HCT116 (cell line): ENCODE measurements around the gene ANKRD44. TPM values are rescaled to one million over a fixed set of nuclear protein-coding genes. Genes with fewer than 3 reads are reported as not detected.

Experiments
- ATAC-seq: fragments of 200-7000 bp; cut with Tn5 transposase; 2 replicates; pipeline ENCODE4 v1.9.1; 2020; ENCODE audit warnings: mild to moderate bottlenecking, moderate library complexity
- BruUV-seq: library from RNA; stranded (reverse); fragments of 400-500 nt; replicated peaks from 2 replicates; lab custom pipeline; 2021; lab: Mats Ljungman, UMichigan
- CTCF ChIA-PET: fragments of 300-600 bp; sonication (Branson Sonifier 250); formaldehyde crosslinking; loops from one replicate; lab custom pipeline; 2021; ENCODE audit warnings: antibody characterized with exemption; lab: Charles Lee
- POLR2A ChIA-PET: fragments of 300-600, 350-600 bp; sonication (Branson Sonifier 250); formaldehyde crosslinking; loops from one replicate; lab custom pipeline; 2021; ENCODE audit warnings: antibody characterized with exemption; lab: Charles Lee
- RAD21 ChIA-PET, 2 experiments: fragments of 300-600 bp; sonication (Branson Sonifier 250); formaldehyde crosslinking; loops; one replicate each; lab custom pipeline; 2023; ENCODE audit warnings: low total read pairs in 2 of 2; ENCODE audit not compliant: uncharacterized antibody in 2 of 2, unreplicated experiment in 2 of 2, low non-redundant PET in 1 of 2; lab: Charles Lee
- DNase-seq: peaks from one replicate; pipeline ENCODE4 v3.0.0-alpha.2; 2010; ENCODE audit warnings: low read depth, low spot score
- H2AFZ ChIP-seq: fragments of 200-600 bp; shearing (Covaris generic), sonication (generic); 2 replicates; pipeline ENCODE4 v1.6.1; 2017; ENCODE audit warnings: low read depth, mixed run types, mixed read lengths, antibody characterized with exemption, low read length; ENCODE audit not compliant: poor library complexity, severe bottlenecking
- H3K27ac ChIP-seq: 2 replicates; pipeline ENCODE4 v1.5.1; 2012; ENCODE audit warnings: low read depth, low read length
- H3K27me3 ChIP-seq: fragments of 200-600 bp; sonication (generic); 2 replicates; pipeline ENCODE4 v1.6.1; 2016; ENCODE audit warnings: mixed run types, low read length, mixed read lengths; ENCODE audit not compliant: insufficient read depth
- H3K36me3 ChIP-seq, 2 experiments: fragments of 200-500 bp in 1 of 2; fragments of 200-600 bp in 1 of 2; sonication (Bioruptor generic) in 1 of 2; sonication (generic) in 1 of 2; 2 replicates each; pipeline versions ENCODE4 v1.5.1 to v1.6.1; 2014 to 2016; ENCODE audit warnings: low read length in 2 of 2, inconsistent platforms in 1 of 2, mixed read lengths in 1 of 2, mixed run types in 1 of 2; ENCODE audit not compliant: insufficient read depth in 2 of 2, control insufficient read depth in 1 of 2
- H3K4me1 ChIP-seq, 2 experiments: fragments of 200-600 bp in 1 of 2; sonication (generic) in 1 of 2; 2 replicates each; pipeline versions ENCODE4 v1.5.1 to v1.6.1; 2012 to 2017; ENCODE audit warnings: low read length in 2 of 2, inconsistent platforms in 1 of 2, mild to moderate bottlenecking in 1 of 2, mixed read lengths in 1 of 2, mixed run types in 1 of 2, moderate library complexity in 1 of 2; ENCODE audit not compliant: insufficient read depth in 2 of 2, control insufficient read depth in 1 of 2
- H3K4me2 ChIP-seq: fragments of 200-600 bp; sonication (generic); 2 replicates; pipeline ENCODE4 v1.6.1; 2017; ENCODE audit warnings: mixed run types, low read length, mixed read lengths
- H3K4me3 ChIP-seq, 2 experiments: fragments of 200-600 bp in 1 of 2; sonication (generic) in 1 of 2; replicated peaks in 1 of 2; 2 replicates each; pipeline ENCODE4 v1.5.1; 2011 to 2016; ENCODE audit warnings: low read length in 2 of 2, control low read depth in 1 of 2, low read depth in 1 of 2, mild to moderate bottlenecking in 1 of 2, mixed read lengths in 1 of 2, mixed run types in 1 of 2
- H3K79me2 ChIP-seq: fragments of 200-600 bp; sonication (generic); 2 replicates; pipeline ENCODE4 v1.6.1; 2017; ENCODE audit warnings: mild to moderate bottlenecking, mixed run types, low read length, moderate library complexity, mixed read lengths; ENCODE audit not compliant: insufficient read depth
- H3K9ac ChIP-seq: fragments of 200-600 bp; sonication (generic); 2 replicates; pipeline ENCODE4 v1.6.1; 2016; ENCODE audit warnings: low read length, mixed read lengths
- H3K9me2 ChIP-seq: fragments of 200-600 bp; sonication (generic), shearing (Covaris generic); 2 replicates; pipeline ENCODE4 v1.6.1; 2017; ENCODE audit warnings: mixed run types, mild to moderate bottlenecking, moderate library complexity; ENCODE audit not compliant: insufficient read depth
- H3K9me3 ChIP-seq, 2 experiments: fragments of 200-500 bp in 1 of 2; fragments of 200-600 bp in 1 of 2; sonication (Bioruptor generic) in 1 of 2; sonication (generic) in 1 of 2; 2 replicates each; pipeline ENCODE4 v1.6.1; 2014 to 2017; ENCODE audit warnings: low read length in 2 of 2, mixed read lengths in 2 of 2, inconsistent platforms in 1 of 2, low read depth in 1 of 2, mild to moderate bottlenecking in 1 of 2, mixed run types in 1 of 2, moderate library complexity in 1 of 2; ENCODE audit not compliant: control insufficient read depth in 1 of 2, insufficient read depth in 1 of 2
- H4K20me1 ChIP-seq: fragments of 200-600 bp; sonication (generic), shearing (Covaris generic); 2 replicates; pipeline ENCODE4 v1.6.1; 2017; ENCODE audit warnings: mixed run types, mild to moderate bottlenecking, moderate library complexity; ENCODE audit not compliant: insufficient read depth
- CBX3 ChIP-seq: IDR thresholded peaks from 2 replicates; pipeline ENCODE4 v1.6.1; 2012; ENCODE audit warnings: low read depth
- CTCF ChIP-seq, 3 experiments: fragments of 200-600 bp in 1 of 3; sonication (generic) in 1 of 3; IDR thresholded peaks in 2 of 3; conservative IDR thresholded peaks in 1 of 3; 2 replicates each; pipeline ENCODE4 v1.5.1; 2012 to 2017; ENCODE audit warnings: low read depth in 2 of 3, low read length in 2 of 3, antibody characterized with exemption in 1 of 3, borderline replicate concordance in 1 of 3, control low read depth in 1 of 3, mild to moderate bottlenecking in 1 of 3, mixed read lengths in 1 of 3, mixed run types in 1 of 3, moderate library complexity in 1 of 3; ENCODE audit not compliant: insufficient read depth in 1 of 3
- FOSL1 ChIP-seq: IDR thresholded peaks from 2 replicates; pipeline ENCODE4 v1.6.1; 2012; ENCODE audit warnings: low read depth
- MAX ChIP-seq: IDR thresholded peaks from 2 replicates; pipeline ENCODE4 v1.6.1; 2012
- POLR2AphosphoS5 ChIP-seq: IDR thresholded peaks from 2 replicates; pipeline ENCODE4 v1.6.1; 2011; ENCODE audit warnings: mild to moderate bottlenecking, low read depth, low read length, moderate library complexity
- SP1 ChIP-seq: IDR thresholded peaks from 2 replicates; pipeline ENCODE4 v1.6.1; 2012; ENCODE audit warnings: low read depth
- SRF ChIP-seq: IDR thresholded peaks from 2 replicates; pipeline ENCODE4 v1.6.1; 2012; ENCODE audit warnings: low read depth
- ZBTB33 ChIP-seq: IDR thresholded peaks from 2 replicates; pipeline ENCODE4 v1.6.1; 2011; ENCODE audit warnings: mild to moderate bottlenecking, low read length, moderate library complexity; ENCODE audit not compliant: insufficient replicate concordance; ENCODE audit errors: extremely low read depth
- ZFX ChIP-seq: fragments of 450-650 bp; IDR thresholded peaks from 2 replicates; pipeline ENCODE4 v1.6.1; 2017
- intact Hi-C: fragments of 100-400 bp; cut with micrococcal nuclease; formaldehyde crosslinking; loops from 2 replicates; pipeline ENCODE4 v1.10.0; 2022
- total RNA-seq: library from RNA; stranded (reverse); gene quantifications from one replicate; pipeline ENCODE4 v1.2.1, GENCODE V29; 2021; ENCODE audit not compliant: unreplicated experiment

ANKRD44 gene
- total RNA-seq, 1 experiment from 2014 or later = 2.7 TPM

GRCh38 chr2:197216361-197216979 is 94.1 kb downstream of the ANKRD44 start:
- Histone ChIP-seq H3K36me3 (no peaks in the 10 kb centered on the region), H3K9me3 (no peaks in the 10 kb centered on the region), H3K4me2 (no peak overlapping the region), H3K27me3 (no peaks in the 10 kb centered on the region), H3K4me1 (peaks cover 3 to 9% of the 10 kb centered on the region in 2 experiments; a peak in 2 of 4 replicates), H3K4me3 (no peak overlapping the region), H3K79me2 (no peaks in the 10 kb centered on the region), H3K9ac (no peak overlapping the region), H2AFZ (no peak overlapping the region), H4K20me1 (no peaks in the 10 kb centered on the region), H3K27ac (no peak overlapping the region), H3K9me2 (no peaks in the 10 kb centered on the region)
- CTCF ChIA-PET = no interaction called here
- no TSS peak for BruUV-seq
- ATAC-seq = no peak
- POLR2A ChIA-PET = no interaction called here
- DNase-seq = no peak
- intact Hi-C loops = no loop called here
- TF ChIP-seq ZBTB33 (no peak), CTCF (IDR thresholded peaks at IDR 0.05 in 2 of 3, conservative IDR thresholded peaks at IDR 0.05 in 1 of 3; ENCODE audit: borderline replicate concordance in 1 of 3, insufficient read depth in 1 of 3, low read depth in 2 of 3, low read length in 2 of 3) (no peak), POLR2AphosphoS5 (no peak), CBX3 (no peak), FOSL1 (no peak), MAX (no peak), ZFX (no peak), SRF (no peak), SP1 (no peak)
- RAD21 ChIA-PET = no interaction called here
